ENCODE measurements around the gene PSME3.

DNA sequence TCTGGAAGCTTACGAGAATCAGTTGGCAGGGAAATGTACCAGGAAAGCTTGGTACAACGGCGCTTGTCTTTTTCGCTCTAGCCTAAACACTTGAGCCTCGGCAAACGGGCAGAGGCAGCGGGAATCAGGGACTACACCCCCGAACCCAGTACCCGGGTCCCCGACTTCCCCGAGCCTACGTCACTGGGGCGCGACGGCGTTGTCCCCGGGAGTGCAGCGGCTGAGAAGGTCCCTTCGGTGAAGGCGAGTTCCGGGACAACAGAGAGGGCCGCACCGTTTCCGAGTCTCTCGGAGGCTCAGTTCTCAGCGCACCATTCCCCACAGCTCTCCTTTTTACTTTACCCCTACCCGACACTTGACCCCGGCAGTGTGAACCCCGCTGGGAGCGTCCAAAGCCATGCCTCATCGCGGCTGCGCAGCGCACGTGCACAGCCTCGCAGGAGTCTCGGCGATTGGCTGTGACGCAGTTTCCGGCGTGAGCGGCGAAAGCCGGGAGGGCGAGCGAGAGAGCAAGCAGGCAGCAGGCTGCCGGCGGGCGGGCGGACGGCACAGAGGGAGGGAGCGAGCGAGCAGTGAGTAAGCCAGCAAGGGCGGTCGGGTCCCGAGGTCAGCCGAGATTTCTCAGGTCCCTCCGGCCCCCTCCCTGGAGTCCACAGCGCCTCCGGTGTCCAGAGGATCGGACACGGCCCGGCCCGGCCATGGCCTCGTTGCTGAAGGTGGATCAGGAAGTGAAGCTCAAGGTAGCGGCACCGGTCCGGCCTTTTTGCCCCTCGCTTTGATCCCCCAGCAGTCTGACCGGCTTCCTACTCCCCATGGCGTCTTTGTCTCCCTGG, at the start of gene PSME3:
- TF ChIP-seq, protein P1, sequence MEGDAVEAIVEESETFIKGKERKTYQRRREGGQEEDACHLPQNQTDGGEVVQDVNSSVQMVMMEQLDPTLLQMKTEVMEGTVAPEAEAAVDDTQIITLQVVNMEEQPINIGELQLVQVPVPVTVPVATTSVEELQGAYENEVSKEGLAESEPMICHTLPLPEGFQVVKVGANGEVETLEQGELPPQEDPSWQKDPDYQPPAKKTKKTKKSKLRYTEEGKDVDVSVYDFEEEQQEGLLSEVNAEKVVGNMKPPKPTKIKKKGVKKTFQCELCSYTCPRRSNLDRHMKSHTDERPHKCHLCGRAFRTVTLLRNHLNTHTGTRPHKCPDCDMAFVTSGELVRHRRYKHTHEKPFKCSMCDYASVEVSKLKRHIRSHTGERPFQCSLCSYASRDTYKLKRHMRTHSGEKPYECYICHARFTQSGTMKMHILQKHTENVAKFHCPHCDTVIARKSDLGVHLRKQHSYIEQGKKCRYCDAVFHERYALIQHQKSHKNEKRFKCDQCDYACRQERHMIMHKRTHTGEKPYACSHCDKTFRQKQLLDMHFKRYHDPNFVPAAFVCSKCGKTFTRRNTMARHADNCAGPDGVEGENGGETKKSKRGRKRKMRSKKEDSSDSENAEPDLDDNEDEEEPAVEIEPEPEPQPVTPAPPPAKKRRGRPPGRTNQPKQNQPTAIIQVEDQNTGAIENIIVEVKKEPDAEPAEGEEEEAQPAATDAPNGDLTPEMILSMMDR (IDR thresholded peaks at IDR 0.05), result no peak
- TF ChIP-seq POLR2AphosphoS5 (IDR thresholded peaks at IDR 0.05; ENCODE audit: insufficient read depth in 1 of 2, low read depth in 1 of 2), result peak; percentile 97 to 99

Data from vagina (tissue), 2 donors.